DOHH2 (cell line): ENCODE data around the gene SPIN1.

Experiments
- H3F3A ChIP-seq: fragments of 200-600 bp; sonication (generic), shearing (Covaris generic); 2 replicates; pipeline ENCODE4 v1.6.0; 2016; ENCODE audit warnings: antibody characterized with exemption, mild to moderate bottlenecking; ENCODE audit not compliant: control insufficient read depth, insufficient read depth
- H3K27ac ChIP-seq: fragments of 200-600 bp; sonication (generic); 2 replicates; pipeline ENCODE4 v1.5.1; 2014; ENCODE audit warnings: low read depth, mild to moderate bottlenecking, low read length, moderate library complexity
- H3K27me3 ChIP-seq: fragments of 200-600 bp; sonication (generic); 2 replicates; pipeline ENCODE4 v1.6.1; 2014; ENCODE audit warnings: mild to moderate bottlenecking, low read length, mixed read lengths; ENCODE audit not compliant: control insufficient read depth
- H3K36me3 ChIP-seq: fragments of 200-600 bp; sonication (generic); 2 replicates; pipeline ENCODE4 v1.6.1; 2014; ENCODE audit warnings: mild to moderate bottlenecking, low read length, moderate library complexity, mixed read lengths; ENCODE audit not compliant: control insufficient read depth
- H3K4me1 ChIP-seq: fragments of 200-600 bp; sonication (generic); 2 replicates; pipeline ENCODE4 v1.6.1; 2014; ENCODE audit warnings: mild to moderate bottlenecking, low read length, mixed read lengths; ENCODE audit not compliant: control insufficient read depth
- H3K4me2 ChIP-seq: fragments of 200-600 bp; sonication (generic); 2 replicates; pipeline ENCODE4 v1.6.0; 2014; ENCODE audit warnings: mild to moderate bottlenecking, low read length, moderate library complexity
- H3K4me3 ChIP-seq: fragments of 200-600 bp; sonication (generic); 2 replicates; pipeline ENCODE4 v1.5.1; 2014; ENCODE audit warnings: mild to moderate bottlenecking, low read length, mixed read lengths
- H3K79me2 ChIP-seq: fragments of 200-600 bp; sonication (generic); 2 replicates; pipeline ENCODE4 v1.6.1; 2014; ENCODE audit warnings: mild to moderate bottlenecking, low read length, mixed read lengths; ENCODE audit not compliant: control insufficient read depth
- H3K9me2 ChIP-seq: fragments of 200-600 bp; sonication (generic); replicated peaks from 2 replicates; pipeline ENCODE4 v1.6.1; 2014; ENCODE audit warnings: mild to moderate bottlenecking, low read length, mixed read lengths; ENCODE audit not compliant: control insufficient read depth
- H3K9me3 ChIP-seq: fragments of 200-600 bp; sonication (generic); 2 replicates; pipeline ENCODE4 v1.6.1; 2014; ENCODE audit warnings: antibody characterized with exemption, low read length, mixed read lengths; ENCODE audit not compliant: control insufficient read depth, insufficient read depth
- H4K20me1 ChIP-seq: fragments of 200-600 bp; sonication (generic); 2 replicates; pipeline ENCODE4 v1.6.0; 2014; ENCODE audit warnings: low read depth, mild to moderate bottlenecking, antibody characterized with exemption, low read length, moderate library complexity; ENCODE audit not compliant: control insufficient read depth, insufficient read depth
- CTCF ChIP-seq: fragments of 200-600 bp; sonication (generic); IDR thresholded peaks from one replicate; pipeline ENCODE4 v1.5.1; 2014; ENCODE audit warnings: antibody characterized with exemption, mild to moderate bottlenecking, low read depth, low read length; ENCODE audit not compliant: poor library complexity, severe bottlenecking
- EZH2phosphoT487 ChIP-seq: fragments of 200-600 bp; sonication (generic); IDR thresholded peaks from 2 replicates; pipeline ENCODE4 v1.6.1; 2017; ENCODE audit warnings: borderline replicate concordance, mild to moderate bottlenecking, antibody characterized with exemption, low read length, moderate library complexity, mixed read lengths

Gene SPIN1

GRCh38 chr9:88523056-88523455 lies 134.8 kb downstream of the SPIN1 start:
- no peaks in the 10 kb centered on the region for H4K20me1 ChIP-seq
- TF ChIP-seq EZH2phosphoT487: no peak
- no peak for TF ChIP-seq CTCF
- H3F3A ChIP-seq: no peaks in the 10 kb centered on the region
- H3K4me2 ChIP-seq: no peak overlapping the region
- H3K9me3 ChIP-seq: no peaks in the 10 kb centered on the region
- H3K79me2 ChIP-seq: no peaks in the 10 kb centered on the region
- no peak overlapping the region for H3K27ac ChIP-seq
- no peaks in the 10 kb centered on the region for H3K36me3 ChIP-seq
- no peak overlapping the region for H3K4me3 ChIP-seq
- no peaks in the 10 kb centered on the region for H3K27me3 ChIP-seq
- no peaks in the 10 kb centered on the region for H3K9me2 ChIP-seq
- no peaks in the 10 kb centered on the region for H3K4me1 ChIP-seq

- no peaks in the 10 kb centered on the region for H3K79me2 ChIP-seq
- no peaks in the 10 kb centered on the region for H3K9me3 ChIP-seq
- no peaks in the 10 kb centered on the region for H3K36me3 ChIP-seq
- H3K27ac ChIP-seq: no peak overlapping the region
- no peak overlapping the region for H3K4me2 ChIP-seq
- H4K20me1 ChIP-seq: no peaks in the 10 kb centered on the region
- no peaks in the 10 kb centered on the region for H3K9me2 ChIP-seq
- no peak overlapping the region for H3K4me3 ChIP-seq
- TF ChIP-seq EZH2phosphoT487 (no peak), CTCF (no peak)
- H3K27me3 ChIP-seq: no peaks in the 10 kb centered on the region
- H3K4me1 ChIP-seq: no peaks in the 10 kb centered on the region
- H3F3A ChIP-seq: no peaks in the 10 kb centered on the region
Measured at GRCh38 chr9:88524911-88525310, 136.7 kb downstream of the SPIN1 start.

- H3K4me2 ChIP-seq: no peak overlapping the region
- H3K9me2 ChIP-seq: no peaks in the 10 kb centered on the region
- H3K4me1 ChIP-seq: no peaks in the 10 kb centered on the region
- H3K27ac ChIP-seq: no peak overlapping the region
- H3K9me3 ChIP-seq: no peaks in the 10 kb centered on the region
- no peaks in the 10 kb centered on the region for H3K36me3 ChIP-seq
- no peaks in the 10 kb centered on the region for H3F3A ChIP-seq
- no peak overlapping the region for H3K4me3 ChIP-seq
- H3K79me2 ChIP-seq: no peaks in the 10 kb centered on the region
- H4K20me1 ChIP-seq: no peaks in the 10 kb centered on the region
- H3K27me3 ChIP-seq: no peaks in the 10 kb centered on the region
- no peak for TF ChIP-seq CTCF
- no peak for TF ChIP-seq EZH2phosphoT487
Measured at GRCh38 chr9:88527618-88528017, 139.4 kb downstream of the SPIN1 start.
